DMS114 treated with DMSO at 0.1 percent for 48 hours (cell line): Measurements from ENCODE around the gene GANC.

ENCODE experiments used
- DNase-seq: peaks from one replicate; lab custom pipeline; 2025; ENCODE audit not compliant: unreplicated experiment; lab: John Stamatoyannopoulos, UW

GANC gene

GRCh38 chr15:42338500-42338899, 65.5 kb downstream of the GANC start:
- no peak for DNase-seq

GRCh38 chr15:42343596-42344232, 70.7 kb downstream of the GANC start:
- no peak for DNase-seq

GRCh38 chr15:42344763-42345162, 71.8 kb downstream of the GANC start:
- DNase-seq, result no peak

- DNase-seq, result no peak
Observed at GRCh38 chr15:42345504-42345903, 72.5 kb downstream of the GANC start.

GRCh38 chr15:42348083-42348482, 75.1 kb downstream of the GANC start:
- no peak for DNase-seq

GRCh38 chr15:42349186-42349585, 76.2 kb downstream of the GANC start:
- no peak for DNase-seq

- DNase-seq, result no peak
Observed at GRCh38 chr15:42352401-42352800, 79.4 kb downstream of the GANC start.

GRCh38 chr15:42353061-42353460, 80.1 kb downstream of the GANC start:
- DNase-seq, result no peak

- no peak for DNase-seq
Observed at GRCh38 chr15:42354824-42355223, 81.8 kb downstream of the GANC start.

GRCh38 chr15:42355291-42355690, 82.3 kb downstream of the GANC start:
- DNase-seq, result no peak

- no peak for DNase-seq
Observed at GRCh38 chr15:42356851-42357250, 83.8 kb downstream of the GANC start.

GRCh38 chr15:42358141-42358540, 85.1 kb downstream of the GANC start:
- DNase-seq, result no peak

GRCh38 chr15:42359249-42359648, 86.2 kb downstream of the GANC start, which contains the start of gene CAPN3:
Gene CAPN3 (plus strand): TSS chr15:42359501. CDS start chr15:42359806, 305 bp downstream.
- no peak for DNase-seq

GRCh38 chr15:42359985-42360384, 87.0 kb downstream of the GANC start:
- DNase-seq, result no peak

GRCh38 chr15:42360535-42361112, 87.6 kb downstream of the GANC start:
- no peak for DNase-seq

GRCh38 chr15:42363487-42363886, 90.5 kb downstream of the GANC start:
- no peak for DNase-seq

GRCh38 chr15:42363942-42364341, 90.9 kb downstream of the GANC start:
- DNase-seq, result no peak

GRCh38 chr15:42364529-42364928, 91.5 kb downstream of the GANC start:
- DNase-seq, result no peak

- DNase-seq, result no peak
Observed at GRCh38 chr15:42365921-42366550, 93.0 kb downstream of the GANC start.

GRCh38 chr15:42367041-42367440, 94.0 kb downstream of the GANC start:
- no peak for DNase-seq

- no peak for DNase-seq
Observed at GRCh38 chr15:42368096-42368495, 95.1 kb downstream of the GANC start.

GRCh38 chr15:42371096-42371495, 98.1 kb downstream of the GANC start:
- DNase-seq, result no peak

- DNase-seq, result no peak
Observed at GRCh38 chr15:42373274-42373673, 100.3 kb downstream of the GANC start.
